Activated B cell treated with CpG ODN at 0.5 μM for 24 hours (primary cell): Measurements from ENCODE around the gene PRKCI. TPM values are rescaled to one million over a fixed set of nuclear protein-coding genes. Genes with fewer than 3 reads are reported as not detected.
"Not testable (repeated sequence)": the region's sequence is repeated elsewhere in the genome, so short reads cannot be mapped to it uniquely, and the experiment has no call there.

Experiments used
- ATAC-seq: fragments of 200-7000 bp; cut with Tn5 transposase; one replicate; pipeline ENCODE4 v1.10.0; 2021; ENCODE audit warnings: low read depth, mild to moderate bottlenecking, moderate library complexity
- CTCF ChIA-PET: fragments of 350-600 bp; sonication (Branson Sonifier 250); formaldehyde crosslinking; loops from one replicate; lab custom pipeline; 2021; ENCODE audit warnings: antibody characterized with exemption; lab: Charles Lee
- POLR2A ChIA-PET: fragments of 350-600 bp; sonication (Branson Sonifier 250); formaldehyde crosslinking; loops from one replicate; lab custom pipeline; 2021; ENCODE audit warnings: antibody characterized with exemption; lab: Charles Lee
- DNase-seq: peaks from one replicate; pipeline ENCODE4 v3.0.0; 2022
- H3K27ac Mint-ChIP-seq: one replicate; pipeline ENCODE4 v1.8.0; 2020; ENCODE audit warnings: mixed read lengths
- H3K27me3 Mint-ChIP-seq: one replicate; pipeline ENCODE4 v1.8.0; 2021; ENCODE audit warnings: mixed read lengths
- H3K36me3 Mint-ChIP-seq: one replicate; pipeline ENCODE4 v1.8.0; 2021; ENCODE audit warnings: low read depth, mixed read lengths
- H3K4me1 Mint-ChIP-seq: one replicate; pipeline ENCODE4 v1.8.0; 2021; ENCODE audit warnings: mixed read lengths
- H3K4me3 Mint-ChIP-seq: one replicate; pipeline ENCODE4 v1.8.0; 2020; ENCODE audit warnings: mild to moderate bottlenecking, mixed read lengths
- H3K9me3 Mint-ChIP-seq: one replicate; pipeline ENCODE4 v1.8.0; 2020; ENCODE audit warnings: mixed read lengths
- intact Hi-C: fragments of 100-400 bp; cut with micrococcal nuclease; formaldehyde crosslinking; loops from one replicate; pipeline ENCODE4 v1.15.1; 2024
- total RNA-seq: library from RNA; stranded (reverse); gene quantifications from 2 replicates; pipeline ENCODE4 v1.2.3, GENCODE V29; 2022
- TF ChIP-seq, protein P1 (sequence below): fragments of 200-600 bp; IDR thresholded peaks from one replicate; pipeline ENCODE4 v1.8.0; 2022; ENCODE audit warnings: antibody characterized with exemption, mild to moderate bottlenecking

The PRKCI gene
- total RNA-seq, 1 donor from 2014 or later: 6.6 TPM

DNA sequence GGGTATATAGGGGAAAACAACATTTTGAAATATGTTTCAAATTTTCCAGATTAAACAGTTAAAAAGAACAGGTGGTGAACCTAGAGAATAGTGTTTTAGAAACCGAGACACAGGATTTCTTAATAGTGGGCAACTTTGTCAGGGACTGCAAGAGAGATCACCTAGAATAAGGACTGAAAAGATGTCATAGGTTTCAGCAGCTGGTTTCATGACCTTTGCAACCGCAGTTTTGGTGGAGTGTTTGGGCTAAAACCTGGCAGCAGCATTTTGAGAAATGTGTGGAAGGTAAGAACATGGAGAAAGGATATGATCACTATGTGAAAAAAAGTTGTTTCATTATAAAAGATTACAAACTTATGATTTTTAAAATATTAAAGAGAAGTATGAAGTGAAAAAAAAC is 34.9 kb downstream of the PRKCI start:
- DNase-seq: no peak
- Mint-ChIP-seq H3K9me3 (peaks cover 4% of the 10 kb centered on the region), H3K4me3 (no peak overlapping the region), H3K36me3 (peaks cover 2% of the 10 kb centered on the region), H3K4me1 (peaks cover 11% of the 10 kb centered on the region), H3K27ac (no peak overlapping the region), H3K27me3 (no peaks in the 10 kb centered on the region)
- TF ChIP-seq, protein P1, sequence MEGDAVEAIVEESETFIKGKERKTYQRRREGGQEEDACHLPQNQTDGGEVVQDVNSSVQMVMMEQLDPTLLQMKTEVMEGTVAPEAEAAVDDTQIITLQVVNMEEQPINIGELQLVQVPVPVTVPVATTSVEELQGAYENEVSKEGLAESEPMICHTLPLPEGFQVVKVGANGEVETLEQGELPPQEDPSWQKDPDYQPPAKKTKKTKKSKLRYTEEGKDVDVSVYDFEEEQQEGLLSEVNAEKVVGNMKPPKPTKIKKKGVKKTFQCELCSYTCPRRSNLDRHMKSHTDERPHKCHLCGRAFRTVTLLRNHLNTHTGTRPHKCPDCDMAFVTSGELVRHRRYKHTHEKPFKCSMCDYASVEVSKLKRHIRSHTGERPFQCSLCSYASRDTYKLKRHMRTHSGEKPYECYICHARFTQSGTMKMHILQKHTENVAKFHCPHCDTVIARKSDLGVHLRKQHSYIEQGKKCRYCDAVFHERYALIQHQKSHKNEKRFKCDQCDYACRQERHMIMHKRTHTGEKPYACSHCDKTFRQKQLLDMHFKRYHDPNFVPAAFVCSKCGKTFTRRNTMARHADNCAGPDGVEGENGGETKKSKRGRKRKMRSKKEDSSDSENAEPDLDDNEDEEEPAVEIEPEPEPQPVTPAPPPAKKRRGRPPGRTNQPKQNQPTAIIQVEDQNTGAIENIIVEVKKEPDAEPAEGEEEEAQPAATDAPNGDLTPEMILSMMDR: no peak
- ChIA-PET POLR2A (no interaction called here), CTCF (no interaction called here)
- no peak for ATAC-seq
- intact Hi-C loops: loop anchor here (5.0 kb wide), 1 partner anchor 35 kb away; the partner anchor contains the start of gene PRKCI

GRCh38 chr3:170258105-170258487 is 35.9 kb downstream of the PRKCI start:
- CTCF ChIA-PET: no interaction called here
- Mint-ChIP-seq H3K9me3 (peaks cover under 1% of the 10 kb centered on the region), H3K27me3 (no peaks in the 10 kb centered on the region), H3K4me1 (peaks cover 11% of the 10 kb centered on the region), H3K27ac (no peak overlapping the region), H3K4me3 (no peak overlapping the region), H3K36me3 (peaks cover 2% of the 10 kb centered on the region)
- POLR2A ChIA-PET: no interaction called here
- ATAC-seq: no peak
- intact Hi-C loops: loop anchor here (5.0 kb wide), 1 partner anchor 36 kb away; the partner anchor contains the start of gene PRKCI
- no peak for DNase-seq
- TF ChIP-seq, protein P1: no peak

GRCh38 chr3:170259907-170260306 is 37.7 kb downstream of the PRKCI start:
- CTCF ChIA-PET: no interaction called here
- no peaks in the 10 kb centered on the region for H3K27me3 Mint-ChIP-seq
- intact Hi-C loops: loop anchor here (5.0 kb wide), 1 partner anchor 38 kb away; the partner anchor contains the start of gene PRKCI
- peaks cover 2% of the 10 kb centered on the region for H3K36me3 Mint-ChIP-seq
- no peak for DNase-seq
- TF ChIP-seq, protein P1: no peak
- ATAC-seq: no peak
- no peaks in the 10 kb centered on the region for H3K9me3 Mint-ChIP-seq
- H3K27ac Mint-ChIP-seq: no peak overlapping the region
- POLR2A ChIA-PET: no interaction called here
- peaks cover 11% of the 10 kb centered on the region for H3K4me1 Mint-ChIP-seq
- H3K4me3 Mint-ChIP-seq: no peak overlapping the region

- intact Hi-C loops: no loop called here
These were observed 45.6 kb downstream of the PRKCI start for GRCh38 chr3:170267793-170268192.

GRCh38 chr3:170269673-170270254 is 47.5 kb downstream of the PRKCI start:
- POLR2A ChIA-PET, intact Hi-C loops, H3K4me1 Mint-ChIP-seq, H3K27me3 Mint-ChIP-seq, ATAC-seq, DNase-seq, H3K4me3 Mint-ChIP-seq, H3K27ac Mint-ChIP-seq, H3K9me3 Mint-ChIP-seq: not testable (repeated sequence)
- CTCF ChIA-PET: interaction anchor here (0.9 kb wide), 1 partner anchor 99 kb away, joined by 4 read pairs; no protein-coding TSS in a partner anchor
- peaks cover 18% of the 10 kb centered on the region for H3K36me3 Mint-ChIP-seq

More at GRCh38 chr3:170267793-170268192, 45.6 kb downstream of the PRKCI start:
- Mint-ChIP-seq H3K4me3 (no peak overlapping the region), H3K36me3 (peaks cover 17% of the 10 kb centered on the region), H3K4me1 (no peaks in the 10 kb centered on the region), H3K27me3 (no peaks in the 10 kb centered on the region), H3K27ac (no peak overlapping the region), H3K9me3 (no peaks in the 10 kb centered on the region)
- TF ChIP-seq, protein P1: no peak
- ChIA-PET POLR2A (no interaction called here), CTCF (no interaction called here)
- DNase-seq (no peak), ATAC-seq (no peak)
